HS-27A (cell line): Measurements from ENCODE around the gene GAS2.

Experiments
- DNase-seq: peaks from one replicate; pipeline ENCODE4 v3.0.0-alpha.2; 2012; ENCODE audit warnings: low read depth, missing footprints

The GAS2 gene

DNA sequence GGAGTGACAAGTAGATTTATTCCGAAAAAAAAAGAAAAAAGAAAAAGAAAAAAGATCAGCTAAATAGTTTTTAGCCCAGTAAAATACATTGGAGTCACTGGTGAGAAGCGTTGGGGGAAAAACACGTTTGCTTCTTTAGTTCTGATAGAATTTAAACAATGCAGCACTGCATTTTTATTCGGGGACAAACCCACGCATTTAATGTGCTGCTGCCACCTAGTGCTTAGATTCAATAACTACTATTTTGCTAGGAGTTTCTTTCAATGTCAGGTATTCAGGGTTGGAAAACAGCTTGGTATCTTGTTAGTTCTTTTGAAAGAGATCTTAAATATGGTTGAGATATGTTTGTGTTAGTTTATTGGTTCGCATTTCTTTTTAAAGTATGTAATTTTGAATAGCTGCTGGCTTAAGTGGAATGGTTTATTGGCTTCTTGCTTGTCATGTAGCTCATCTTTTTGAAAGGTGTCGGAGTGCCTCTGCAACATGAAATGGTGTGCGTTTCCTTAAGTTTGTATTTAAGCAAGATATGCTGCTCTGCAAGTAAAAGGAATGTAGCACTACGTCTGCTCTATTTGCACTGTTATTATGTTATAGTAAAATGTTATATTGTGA, 121.2 kb downstream of the GAS2 start:
- no peak for DNase-seq

DNA sequence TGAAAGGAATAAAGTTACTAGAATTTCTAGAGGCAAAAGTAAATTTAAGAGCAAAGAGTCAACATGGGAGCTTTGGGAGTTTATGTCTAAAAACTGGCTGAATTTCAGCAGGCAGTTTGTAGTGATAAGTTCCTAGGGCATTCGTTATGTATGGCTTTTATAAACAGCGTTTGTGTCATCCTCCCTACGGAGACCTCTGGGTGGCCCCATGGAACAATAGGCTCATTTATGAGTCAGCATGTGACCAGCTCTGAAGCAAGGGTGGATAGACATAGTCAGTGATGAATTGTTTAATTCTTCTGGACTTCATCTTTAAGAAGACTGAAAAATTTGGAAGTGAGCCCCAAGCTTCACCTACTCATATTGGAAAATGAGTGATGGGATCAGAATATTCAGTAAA, 126.1 kb downstream of the GAS2 start:
- no peak for DNase-seq

DNA sequence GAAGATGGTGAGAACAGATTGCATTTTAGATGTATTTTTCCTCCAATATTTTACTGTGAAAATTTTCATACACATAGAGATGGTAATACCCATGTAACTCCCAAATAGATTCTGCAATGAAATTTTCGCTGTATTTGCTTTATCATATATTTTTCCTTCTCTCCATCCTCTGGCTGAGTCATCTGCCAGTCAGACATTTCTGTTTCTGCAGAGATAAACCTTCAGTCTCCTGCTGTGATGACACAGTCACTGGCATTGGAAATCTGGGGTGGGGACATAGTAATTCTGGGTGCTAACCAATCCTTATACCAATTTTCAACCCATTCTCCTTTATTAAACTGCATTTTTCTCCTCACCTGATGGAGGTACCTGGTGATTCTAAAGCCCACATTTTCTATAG, 129.5 kb downstream of the GAS2 start:
- no peak for DNase-seq

DNA sequence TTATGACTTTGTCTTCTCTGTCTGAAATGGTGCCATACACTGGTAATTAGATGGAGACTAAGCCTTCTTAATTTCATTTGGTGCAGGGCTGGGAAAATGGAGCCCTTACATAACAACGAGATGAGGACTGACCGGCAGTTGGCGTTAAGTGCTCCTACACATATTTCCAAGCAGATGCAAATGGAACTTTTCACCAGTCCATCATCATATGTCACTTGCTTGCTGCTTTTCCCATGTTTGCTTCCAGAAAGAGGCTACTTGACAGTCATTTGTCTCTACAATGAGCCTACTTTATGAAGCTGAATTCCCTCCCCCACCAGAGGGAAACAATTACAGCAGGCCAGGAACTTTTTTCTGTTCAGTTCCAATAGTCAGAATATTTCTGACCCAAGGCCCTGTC, 130.6 kb downstream of the GAS2 start:
- no peak for DNase-seq

DNA sequence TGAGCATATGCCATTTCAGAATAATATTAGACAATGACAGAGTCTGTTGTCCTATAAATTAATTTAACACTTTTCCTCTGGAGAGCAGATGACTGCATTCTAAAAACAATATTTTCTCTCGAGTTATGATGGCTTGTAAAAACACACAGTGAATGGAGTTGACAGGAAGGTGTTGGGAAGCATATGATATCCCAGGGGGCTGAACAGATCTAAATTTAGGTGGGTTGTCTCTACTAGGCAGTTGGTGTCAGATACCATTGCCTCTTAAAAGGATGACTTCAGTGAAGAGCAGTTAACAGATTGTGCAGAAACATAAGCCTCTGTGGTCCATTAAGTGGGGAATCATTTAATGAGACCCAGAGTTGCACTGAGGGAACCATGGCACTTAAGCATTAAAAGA, 132.5 kb downstream of the GAS2 start:
- no peak for DNase-seq

DNA sequence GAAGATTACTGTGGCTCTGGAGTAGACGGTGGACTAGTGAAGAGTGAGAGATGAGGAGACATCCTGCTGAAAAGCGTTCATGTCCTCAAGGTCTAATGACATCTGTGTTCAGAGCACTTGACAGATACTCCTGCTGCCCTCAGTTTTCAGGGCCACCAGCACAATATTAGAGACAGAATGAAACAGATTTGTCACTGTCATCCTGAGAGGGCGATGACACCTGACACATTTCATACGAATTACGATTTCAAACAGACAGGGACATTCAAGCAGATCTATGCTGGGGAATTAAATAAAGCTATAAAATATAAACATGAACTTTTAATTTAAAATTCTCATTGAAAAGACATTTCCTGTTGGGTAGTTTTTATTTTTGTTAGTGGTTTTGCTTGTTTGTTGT, 134.1 kb downstream of the GAS2 start:
- DNase-seq = no peak

DNA sequence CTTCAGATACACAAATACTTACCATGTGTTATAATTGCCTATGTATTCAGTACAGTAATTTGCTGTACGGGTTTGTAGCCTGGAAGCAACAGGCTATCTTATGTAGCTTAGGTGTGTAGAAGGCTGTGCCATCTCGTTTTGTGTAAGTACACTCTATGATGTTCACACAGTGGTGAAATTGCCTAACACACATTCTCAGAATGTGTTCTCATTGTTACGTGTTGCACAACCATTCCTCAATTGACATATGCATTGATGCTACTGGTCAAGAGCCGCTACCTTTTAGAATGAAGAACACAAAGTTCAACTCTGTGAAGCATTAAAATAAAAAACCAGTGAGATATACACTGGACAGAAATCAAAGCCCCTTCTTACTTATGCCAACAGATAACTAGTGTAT, 136.4 kb downstream of the GAS2 start:
- no peak for DNase-seq

DNA sequence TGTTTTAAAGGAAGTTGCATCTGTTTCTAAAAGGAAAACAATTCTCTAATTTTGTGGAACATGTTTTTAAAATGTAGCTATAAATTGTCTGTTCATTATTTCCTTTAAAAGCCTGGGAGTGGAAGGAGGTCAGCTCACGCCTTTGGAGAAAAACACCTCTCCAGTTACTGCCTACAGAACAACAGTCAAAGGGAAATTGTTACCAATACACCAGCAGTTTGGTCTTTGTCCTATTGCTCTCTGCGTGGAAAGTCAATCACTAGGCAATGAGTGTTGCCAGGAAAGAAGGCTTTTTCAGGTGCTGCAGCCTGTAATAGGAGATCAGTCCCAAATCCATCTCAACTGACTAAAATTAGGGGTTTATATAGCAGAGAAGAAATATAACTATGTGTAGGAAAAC, 141.0 kb downstream of the GAS2 start:
- DNase-seq = no peak

DNA sequence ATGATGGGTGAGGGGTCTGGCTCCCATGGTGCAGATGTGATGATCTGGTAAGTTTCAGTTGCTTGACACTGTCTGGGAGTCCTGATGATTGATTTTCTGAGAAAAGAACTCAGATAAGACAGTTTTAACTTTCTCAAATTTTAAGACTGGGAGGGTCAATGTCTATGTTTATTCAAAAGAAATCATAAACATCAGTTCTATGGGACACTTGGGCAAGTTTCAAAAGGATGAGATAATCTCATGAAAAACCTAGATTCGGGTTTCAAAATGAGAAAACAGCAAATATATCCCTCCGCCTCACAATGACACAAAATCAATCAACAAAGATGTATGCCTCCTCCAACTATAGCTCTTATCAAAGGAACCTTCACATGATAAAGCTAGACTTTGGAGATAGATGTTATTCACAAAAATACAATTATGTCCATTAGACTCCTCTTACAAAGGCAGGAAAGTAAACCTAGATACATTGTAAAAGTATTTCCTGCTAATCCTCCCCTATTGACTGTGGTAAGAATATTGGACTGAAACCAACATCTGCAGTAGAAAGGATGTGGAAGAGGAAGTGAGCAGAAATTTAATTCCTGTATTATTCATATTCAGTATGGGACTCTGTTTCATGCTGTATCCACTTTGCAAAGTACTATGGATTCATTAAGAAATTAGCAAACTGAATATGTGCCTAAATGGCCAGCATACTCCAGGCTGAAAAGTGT, 141.6 kb downstream of the GAS2 start:
- DNase-seq = no peak

DNA sequence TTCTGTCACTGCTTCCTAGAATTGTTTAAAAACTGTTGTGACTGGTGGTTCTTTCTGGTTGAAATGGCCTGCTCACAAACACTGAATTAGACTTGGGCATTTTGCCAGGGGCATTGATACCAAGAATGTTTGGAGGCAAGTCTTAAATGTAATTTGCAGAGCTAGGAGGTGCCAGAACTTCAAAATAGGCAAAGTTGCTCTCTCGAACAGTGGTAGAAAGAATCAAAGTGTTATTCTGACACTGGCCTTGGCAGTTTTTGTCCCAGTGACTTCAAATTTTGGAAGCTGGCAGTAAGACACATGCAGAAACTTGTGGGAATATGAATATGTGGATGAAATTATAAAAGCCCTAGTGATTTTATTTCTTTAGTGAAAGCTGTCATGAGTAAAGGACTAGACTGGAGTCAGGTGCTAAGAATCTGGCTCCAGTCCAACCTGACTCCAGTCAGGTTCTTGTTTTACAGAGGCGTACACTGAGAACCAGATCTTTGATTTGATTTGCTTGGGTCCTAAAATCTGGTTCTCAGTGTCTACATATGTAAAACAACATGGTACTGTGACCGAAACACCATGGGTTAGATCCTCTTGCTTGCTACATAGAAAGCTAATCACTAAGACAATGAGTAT, 142.3 kb downstream of the GAS2 start:
- DNase-seq = no peak

DNA sequence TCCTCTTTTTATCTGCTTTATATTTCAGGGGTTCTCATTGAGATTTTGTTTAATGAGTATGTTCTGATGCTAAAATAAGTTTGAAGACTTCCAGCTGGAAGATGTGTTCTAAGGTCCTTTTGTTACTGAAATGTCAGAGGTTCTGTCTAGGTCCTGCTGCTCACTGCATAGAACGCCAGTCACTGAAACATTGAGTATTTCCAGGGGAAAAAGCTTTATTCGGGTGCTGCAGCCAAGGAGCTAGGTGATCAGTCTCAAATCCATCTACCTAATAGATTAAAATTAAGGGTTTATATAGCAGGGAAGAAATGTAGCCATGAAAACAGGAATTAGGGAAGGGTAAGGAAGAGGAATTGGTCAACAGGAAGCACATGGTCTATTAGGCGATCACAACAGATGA, 143.5 kb downstream of the GAS2 start:
- no peak for DNase-seq

DNA sequence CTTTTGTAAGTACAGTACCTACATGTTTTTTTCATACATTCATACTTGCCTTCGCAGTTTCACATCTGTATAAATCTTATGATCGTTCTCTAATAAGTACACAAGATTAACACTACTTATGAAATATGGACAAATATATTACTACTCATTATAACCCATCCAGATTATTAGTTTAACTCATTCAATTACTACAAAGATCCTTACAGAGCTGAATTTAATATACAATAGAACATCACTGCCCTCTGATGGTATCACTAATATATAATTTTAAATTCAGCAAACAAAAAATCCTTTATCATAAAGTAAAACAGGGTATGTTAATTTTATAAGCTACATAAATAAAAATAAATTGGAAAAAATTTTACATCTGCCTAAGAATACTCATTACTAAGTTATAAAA, 155.8 kb downstream of the GAS2 start:
- no peak for DNase-seq

DNA sequence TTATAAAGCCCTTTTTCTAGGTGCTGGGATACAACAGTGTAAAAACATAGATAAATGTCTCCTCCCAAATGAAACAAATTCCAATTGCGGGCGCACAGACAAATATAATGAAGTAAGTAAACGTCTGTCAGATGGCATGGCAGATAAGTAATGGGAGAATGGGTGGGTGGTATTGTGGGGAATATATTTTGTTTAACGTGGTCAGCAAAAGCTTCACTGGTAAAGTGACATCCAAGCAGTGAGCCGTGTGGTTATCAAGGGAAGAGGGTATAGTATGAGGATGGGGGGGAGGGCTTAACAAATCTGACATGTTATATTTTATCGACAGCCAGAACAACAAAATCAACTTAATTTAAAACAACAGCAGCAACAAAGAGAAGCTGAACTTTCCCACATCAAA, 162.0 kb downstream of the GAS2 start:
- DNase-seq = no peak

DNA sequence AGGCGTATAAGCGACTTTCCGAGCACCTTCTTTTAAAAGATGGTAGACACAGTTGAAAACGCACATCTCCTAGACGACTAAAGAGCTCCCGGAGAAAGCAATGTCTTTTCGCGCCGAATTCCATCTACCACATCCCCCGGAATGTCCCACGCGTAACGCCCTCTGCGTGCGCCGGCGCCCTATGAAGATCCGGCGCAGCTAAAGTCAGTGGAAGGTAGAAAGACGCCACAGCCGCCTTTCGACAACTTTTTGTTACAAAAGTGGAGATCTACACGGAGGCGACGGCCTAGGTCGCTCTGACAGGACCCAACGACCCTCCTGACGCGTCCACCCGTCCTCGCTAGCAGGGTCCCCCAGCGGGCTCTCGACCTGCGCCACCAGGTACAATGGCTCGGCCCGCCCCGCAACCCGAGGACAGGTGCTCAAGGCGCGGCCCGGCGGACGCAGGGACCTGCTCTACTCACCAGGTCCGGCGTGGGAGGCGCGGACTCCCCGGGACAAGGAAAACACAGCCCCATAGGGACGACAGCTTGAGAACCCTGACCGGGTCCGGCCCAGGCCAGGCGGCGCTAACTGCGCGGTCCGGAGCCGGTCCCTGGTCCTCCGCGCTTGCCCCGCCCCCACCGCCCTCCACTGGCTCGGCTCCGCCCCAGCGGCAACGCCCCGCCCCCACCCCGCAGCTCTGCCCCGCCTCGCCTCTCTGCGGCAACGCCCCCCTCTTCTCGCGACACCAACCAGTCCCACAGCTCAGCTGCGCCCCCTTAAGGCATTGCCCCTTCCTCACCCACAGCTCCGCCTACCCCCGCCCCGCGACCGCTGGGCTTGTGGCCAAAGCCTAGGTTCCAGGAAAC, 163.0 kb downstream of the GAS2 start, which contains the start of gene SVIP:
Gene SVIP, minus strand, starts transcription at position 571 of the 851 bp plus-strand sequence. Its CDS starts 53 bp downstream, at position 518.
- peak; percentile 64 for DNase-seq

DNA sequence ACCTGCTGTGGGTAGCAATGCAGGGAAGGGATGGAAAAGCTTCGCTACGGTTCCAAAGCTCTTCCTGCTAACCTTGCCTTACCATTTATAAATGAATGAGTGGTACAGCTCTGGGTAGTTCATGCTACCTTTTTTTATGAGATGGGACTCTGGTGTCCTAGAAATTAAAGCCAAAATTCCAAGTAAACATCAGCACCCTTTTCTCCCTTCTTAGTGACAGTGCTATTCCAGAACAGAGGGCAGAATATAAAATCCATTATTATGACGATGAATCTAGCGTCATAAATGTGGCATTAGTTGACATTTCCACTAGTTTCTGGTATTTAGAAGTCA, 163.6 kb downstream of the GAS2 start:
- no peak for DNase-seq

DNA sequence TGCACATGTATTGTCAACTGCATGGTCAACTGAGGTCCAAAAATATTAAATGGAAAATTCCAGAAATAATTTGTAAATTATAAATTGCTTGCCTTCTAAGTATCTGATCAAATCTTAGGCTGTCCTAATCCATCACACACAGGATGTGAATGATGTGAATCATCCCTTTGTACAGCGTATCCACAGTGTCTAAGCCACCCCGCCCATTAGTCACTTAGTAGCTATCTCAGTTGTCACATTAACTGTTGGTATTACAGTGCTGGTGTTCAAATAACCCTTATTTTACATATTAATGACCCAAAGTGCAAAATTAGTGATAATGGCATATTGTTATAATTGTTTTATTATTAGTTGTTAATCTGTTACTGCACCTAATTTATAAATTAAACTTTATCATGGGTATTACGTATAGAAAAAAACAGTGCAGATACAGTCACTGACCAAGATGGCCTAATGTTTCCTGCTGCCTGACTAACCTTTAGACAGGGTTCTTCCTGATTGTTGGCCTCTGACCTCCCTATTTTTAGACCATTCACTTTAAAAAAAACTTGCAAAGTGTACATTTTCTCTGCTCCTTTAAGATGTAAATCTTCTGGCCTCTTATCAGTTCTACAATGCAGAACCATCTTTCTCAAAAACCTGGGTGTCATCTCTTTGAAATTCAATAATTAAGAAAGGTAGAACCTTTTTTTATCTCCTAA, 166.1 kb downstream of the GAS2 start:
- DNase-seq = peak; percentile 43

DNA sequence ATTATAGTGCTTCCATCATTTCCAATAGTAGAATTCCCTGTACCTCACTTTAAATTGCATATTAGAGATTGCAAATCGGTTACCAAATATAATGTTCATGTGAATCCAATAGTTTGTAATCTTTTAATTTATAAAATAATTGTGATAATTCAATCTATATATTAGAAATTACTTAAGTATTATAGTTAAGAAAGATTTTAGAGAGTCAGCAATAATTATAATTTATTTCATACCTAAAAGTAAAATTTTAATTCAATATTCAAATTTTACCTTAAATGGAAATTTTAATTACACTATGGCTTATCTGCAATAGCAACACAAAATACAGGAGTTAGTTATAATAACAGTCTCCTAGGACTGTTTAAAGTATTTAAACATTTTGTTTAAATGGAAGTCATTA, 180.3 kb downstream of the GAS2 start:
- DNase-seq = no peak

DNA sequence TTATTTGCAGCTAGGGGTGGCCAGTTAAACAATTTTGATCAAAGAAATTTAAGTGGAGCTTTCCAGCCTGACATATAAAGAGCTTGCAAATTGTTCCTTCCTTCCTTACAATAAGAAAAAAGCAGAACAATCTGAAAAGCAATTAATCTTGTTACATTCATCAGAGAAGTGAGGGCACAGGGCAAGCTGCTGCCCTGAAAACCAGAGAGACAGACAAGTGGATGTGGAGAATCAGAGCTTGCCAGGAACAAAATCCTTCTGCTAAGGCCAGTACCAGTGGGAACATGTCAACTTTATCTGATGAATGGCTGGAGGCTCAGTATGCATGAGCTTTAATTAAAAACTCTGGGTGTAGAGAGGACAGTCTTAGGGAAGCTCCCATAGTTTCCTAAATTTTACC, 185.1 kb downstream of the GAS2 start:
- DNase-seq = no peak

DNA sequence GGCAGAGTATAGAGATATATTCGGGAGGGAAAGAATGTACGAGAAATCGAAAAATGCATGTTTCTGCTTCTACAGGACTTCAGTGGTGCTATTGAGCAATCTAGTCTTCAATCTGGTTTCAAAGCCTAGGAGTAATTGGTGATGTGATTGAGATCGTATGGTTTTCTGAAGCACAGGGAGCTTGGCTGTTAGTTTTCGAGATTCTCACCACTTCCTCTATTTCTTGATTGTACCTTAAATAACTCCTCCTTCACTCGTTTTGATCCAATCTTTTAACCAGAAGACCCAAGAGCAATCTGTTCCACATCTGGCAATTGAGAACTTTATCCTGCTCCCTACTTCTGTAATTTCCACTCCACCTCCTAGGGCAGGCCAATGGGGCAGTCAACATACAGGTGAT, 193.3 kb downstream of the GAS2 start:
- no peak for DNase-seq

DNA sequence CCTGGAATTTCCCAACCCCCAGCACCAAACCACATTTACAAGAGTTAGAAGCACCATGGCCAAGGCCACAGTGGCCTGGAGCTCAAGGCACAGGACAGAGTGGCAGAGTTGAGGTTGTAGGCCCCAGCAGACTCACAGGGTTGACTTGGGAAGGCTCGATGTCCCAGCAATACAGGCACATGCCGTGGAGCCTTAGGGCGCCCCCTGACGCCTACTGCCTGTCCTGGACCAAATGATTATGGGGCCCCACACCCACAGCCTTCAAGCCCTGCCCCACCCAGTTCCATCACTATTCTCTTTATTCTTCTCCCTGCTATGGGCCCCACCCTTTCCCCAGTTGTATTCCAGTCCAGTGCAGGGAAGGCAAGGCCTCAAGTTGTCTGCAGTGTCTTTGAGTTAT, 193.8 kb downstream of the GAS2 start, which contains the start of gene CCDC179:
Gene CCDC179, minus strand, starts transcription at position 234 of the 400 bp plus-strand sequence. Its CDS starts 53 bp downstream, at position 181.
- DNase-seq = no peak
